Spleen (tissue), 11 donors: ENCODE results near the gene FBXO45. TPM values are rescaled to one million over a fixed set of nuclear protein-coding genes. Genes with fewer than 3 reads are reported as not detected.
"Not testable (repeated sequence)": the region's sequence is repeated elsewhere in the genome, so short reads cannot be mapped to it uniquely, and the experiment has no call there.

Experiments used
- DNase-seq: peaks from one replicate; pipeline ENCODE4 v3.0.0-alpha.2; 2020
- H3K27ac ChIP-seq, 8 donors: fragments of 200-600 bp; sonication (generic) in 7 of 8; 1 replicate in 4 of 8; 2 replicates in 4 of 8; pipeline versions ENCODE4 v1.5.0 to v1.8.0; 2016 to 2021; ENCODE audit warnings: inconsistent platforms in 4 of 8, mild to moderate bottlenecking in 4 of 8, moderate library complexity in 1 of 8
- H3K27me3 ChIP-seq, 7 donors: fragments of 200-600 bp; sonication (generic) in 6 of 7; replicated peaks in 1 of 7; 1 replicate in 4 of 7; 2 replicates in 3 of 7; pipeline versions ENCODE4 v1.5.0 to v1.8.0; 2016 to 2021; ENCODE audit warnings: inconsistent platforms in 3 of 7, mild to moderate bottlenecking in 1 of 7
- H3K36me3 ChIP-seq, 6 donors: fragments of 200-600 bp; sonication (generic) in 5 of 6; 1 replicate in 4 of 6; 2 replicates in 2 of 6; pipeline versions ENCODE4 v1.5.0 to v1.8.0; 2016 to 2021; ENCODE audit warnings: inconsistent platforms in 2 of 6
- H3K4me1 ChIP-seq, 6 donors: fragments of 200-600 bp; sonication (generic) in 5 of 6; 1 replicate in 3 of 6; 2 replicates in 3 of 6; pipeline versions ENCODE4 v1.5.0 to v1.8.0; 2016 to 2021; ENCODE audit warnings: inconsistent platforms in 3 of 6
- H3K4me3 ChIP-seq, 8 donors: fragments of 200-600 bp; sonication (generic) in 7 of 8; 1 replicate in 4 of 8; 2 replicates in 4 of 8; pipeline versions ENCODE4 v1.5.0 to v1.8.0; 2016 to 2021; ENCODE audit warnings: inconsistent platforms in 4 of 8, mild to moderate bottlenecking in 4 of 8, moderate library complexity in 2 of 8
- H3K9me3 ChIP-seq, 8 donors: fragments of 200-600 bp; sonication (generic) in 7 of 8; 1 replicate in 4 of 8; 2 replicates in 4 of 8; pipeline versions ENCODE4 v1.5.0 to v1.8.0; 2016 to 2021; ENCODE audit warnings: inconsistent platforms in 4 of 8
- POLR2A ChIP-seq, 3 donors: fragments of 450-650 bp; IDR thresholded peaks; one replicate each; pipeline ENCODE4 v1.5.1; 2017; ENCODE audit warnings: antibody characterized with exemption in 3 of 3, mild to moderate bottlenecking in 1 of 3
- POLR2AphosphoS5 ChIP-seq, 3 donors: sonication (generic); formaldehyde crosslinking; IDR thresholded peaks; one replicate each; pipeline ENCODE4 v1.5.1; 2017; ENCODE audit warnings: antibody characterized with exemption in 3 of 3
- WGBS, 5 donors: extraction: QIAGEN DNeasy Blood & Tissue Kit in 3 of 5; methylation state at CpG; one replicate each; pipeline versions ENCODE4 v1.1.5 to v1.1.7; 2013 to 2018; 5-methylcytosine and 5-hydroxymethylcytosine counted together
- intact Hi-C: fragments of 100-400 bp; cut with DNase I; formaldehyde crosslinking; loops from one replicate; pipeline ENCODE4 v1.15.0; 2023; ENCODE audit warnings: low total_unique reads
- polyA plus RNA-seq, 3 donors: library from polyadenylated mRNA; stranded (reverse); fragments of 200-250 nt; gene quantifications; one replicate each; pipeline ENCODE4 v1.2.1, GENCODE V29; 2013
- total RNA-seq, 7 donors: library from RNA; depleted of rRNA in 3 of 7; stranded (reverse); fragments of >200 nt in 3 of 7; fragmentation: NEBNext Ultra II Directional in 4 of 7; extraction: Animal tissue kit (Norgen Biotek cat#: 25700) in 4 of 7; gene quantifications; one replicate each; pipeline versions ENCODE4 v1.1.0 to v1.2.1, GENCODE V29; 2016 to 2021
- TF ChIP-seq, protein P1 (sequence below), 11 experiments: fragments of 200-600 bp in 7 of 11; fragments of 450-650 bp in 4 of 11; sonication (generic) in 4 of 11; IDR thresholded peaks in 8 of 11; conservative IDR thresholded peaks in 3 of 11; 1 replicate in 7 of 11; 2 replicates in 4 of 11; pipeline versions ENCODE4 v1.4.0 to v1.8.0; 2016 to 2021; ENCODE audit warnings: antibody characterized with exemption in 11 of 11, inconsistent platforms in 4 of 11, mild to moderate bottlenecking in 1 of 11
- donor health status: healthy with polysubstance abuse.
- donor health status: DM: no; HTN: no; CAD: no; lungs with moderate emphysema.
- donor health status: DM: no; HTN: no; CAD: no.
- donor health status: Bipolar disorder and iron deficiency.
- donor health status: healthy.
- donor health status: DM: no; HTN: no; CAD: no.
- donor health status: DM: yes; HTN: yes; CAD: no.

FBXO45 gene
- total and polyA plus RNA-seq, 10 donors = 2.3 to 11.7 (median 7.5) TPM

DNA sequence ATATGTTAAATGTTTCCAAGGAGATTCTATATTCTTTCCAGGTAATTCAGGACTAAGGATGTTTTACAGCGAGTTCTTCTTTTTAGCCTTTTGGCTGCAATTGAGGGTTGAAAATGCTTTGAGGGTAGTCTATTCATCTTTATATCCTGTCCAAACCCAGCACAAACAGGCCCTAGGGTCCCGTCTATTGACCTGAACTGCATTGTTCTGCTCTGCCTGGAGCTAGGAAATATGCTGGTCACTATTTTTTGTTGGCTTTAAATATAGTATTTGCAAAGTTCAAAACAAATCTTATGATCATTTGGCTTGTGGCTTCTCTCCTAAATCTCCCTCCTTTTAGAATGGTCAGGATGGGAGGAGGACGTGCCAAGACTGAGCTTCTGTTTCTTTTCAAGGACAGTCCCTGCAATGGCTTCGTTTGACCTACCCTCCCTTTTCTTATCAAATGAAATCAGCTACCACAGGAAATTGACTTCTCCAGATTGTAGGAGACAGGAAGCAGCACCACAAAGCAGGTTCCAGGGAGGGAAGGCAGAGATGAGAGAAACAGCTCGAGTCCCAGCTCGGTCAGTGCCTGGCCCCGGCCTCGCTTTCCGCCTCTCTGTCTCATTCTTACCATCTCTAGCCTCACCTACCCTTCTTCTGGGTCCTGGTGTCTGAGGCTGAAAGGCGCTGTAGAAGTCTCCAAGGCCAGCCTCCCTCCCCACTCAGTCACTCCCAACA lies 43.5 kb downstream of the FBXO45 start:
- no peak for DNase-seq
- intact Hi-C loops = no loop called here
- Histone ChIP-seq H3K4me3 (no peak overlapping the region), H3K27me3 (no peaks in the 10 kb centered on the region), H3K27ac (peak overlapping the region; percentile 59 to 85 (median 81)), H3K4me1 (peaks cover 18 to 45% (median 30%) of the 10 kb centered on the region in 6 donors), H3K9me3 (peaks cover 0 to 6% (median 0%) of the 10 kb centered on the region in 8 donors), H3K36me3 (no peaks in the 10 kb centered on the region)
- TF ChIP-seq POLR2A (IDR thresholded peaks at IDR 0.05) = no peak
- TF ChIP-seq POLR2AphosphoS5 (IDR thresholded peaks at IDR 0.05) = peak in 2 of 3 donors; percentile 57 to 66
- 28 to 48% (median 34%) methylated on average over 10 of the region's 10 CpGs for WGBS, 5 donors

DNA sequence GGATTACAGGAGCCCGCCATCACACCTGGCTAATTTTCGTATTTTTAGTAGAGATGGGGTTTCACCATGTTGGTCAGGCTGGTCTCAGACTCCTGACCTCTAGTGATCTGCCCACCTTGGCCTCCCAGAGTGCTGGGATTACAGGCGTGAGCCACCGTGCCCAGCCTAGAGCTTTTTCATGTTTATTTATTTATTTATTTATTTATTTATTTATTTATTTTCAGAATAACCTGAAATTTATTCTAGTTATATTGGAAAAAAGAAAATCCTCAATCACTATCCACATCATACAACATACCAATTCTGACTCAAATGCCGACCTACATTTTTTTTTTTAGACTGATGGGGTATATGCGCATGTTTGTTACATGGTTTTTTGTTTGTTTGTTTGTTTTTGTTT lies 46.8 kb downstream of the FBXO45 start:
- WGBS, 5 donors = 92 to 97% (median 93%) methylated on average over 6 of the region's 6 CpGs
- H3K27me3 ChIP-seq, H3K9me3 ChIP-seq, H3K4me3 ChIP-seq, intact Hi-C loops, DNase-seq, H3K27ac ChIP-seq, H3K36me3 ChIP-seq: not testable (repeated sequence)
- H3K4me1 ChIP-seq = peaks cover 11 to 57% (median 32%) of the 10 kb centered on the region in 6 donors

DNA sequence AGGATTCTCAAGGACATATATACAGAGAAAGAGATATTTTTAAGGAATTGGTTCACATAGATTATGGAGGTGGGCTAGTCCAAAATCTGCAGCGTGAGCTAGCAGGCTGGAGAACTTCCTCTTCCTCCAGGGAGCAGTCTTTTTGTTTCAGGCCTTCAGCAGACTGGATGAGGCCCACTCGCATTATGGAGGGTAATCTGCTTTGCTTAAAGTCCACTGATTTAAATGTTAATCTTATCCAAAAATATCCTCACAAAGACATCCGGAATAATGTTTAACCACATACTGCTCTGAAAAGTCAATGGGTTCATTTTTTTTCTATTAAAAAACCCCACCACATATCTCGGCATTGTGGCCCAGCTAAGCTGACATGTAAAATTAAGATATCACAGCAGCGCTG lies 48.8 kb downstream of the FBXO45 start:
- no peak for DNase-seq
- Histone ChIP-seq H3K4me1 (peaks cover 9 to 57% (median 30%) of the 10 kb centered on the region in 6 donors), H3K9me3 (no peaks in the 10 kb centered on the region), H3K36me3 (no peaks in the 10 kb centered on the region), H3K4me3 (no peak overlapping the region), H3K27ac (peak overlapping the region in 3 of 8 donors; percentile 18 to 41 (median 36)), H3K27me3 (no peaks in the 10 kb centered on the region)
- WGBS, 5 donors = 45 to 65% (median 55%) methylated on average over 5 of the region's 5 CpGs
- TF ChIP-seq POLR2A (IDR thresholded peaks at IDR 0.05) (no peak), POLR2AphosphoS5 (IDR thresholded peaks at IDR 0.05) (no peak)
- TF ChIP-seq, protein P1, sequence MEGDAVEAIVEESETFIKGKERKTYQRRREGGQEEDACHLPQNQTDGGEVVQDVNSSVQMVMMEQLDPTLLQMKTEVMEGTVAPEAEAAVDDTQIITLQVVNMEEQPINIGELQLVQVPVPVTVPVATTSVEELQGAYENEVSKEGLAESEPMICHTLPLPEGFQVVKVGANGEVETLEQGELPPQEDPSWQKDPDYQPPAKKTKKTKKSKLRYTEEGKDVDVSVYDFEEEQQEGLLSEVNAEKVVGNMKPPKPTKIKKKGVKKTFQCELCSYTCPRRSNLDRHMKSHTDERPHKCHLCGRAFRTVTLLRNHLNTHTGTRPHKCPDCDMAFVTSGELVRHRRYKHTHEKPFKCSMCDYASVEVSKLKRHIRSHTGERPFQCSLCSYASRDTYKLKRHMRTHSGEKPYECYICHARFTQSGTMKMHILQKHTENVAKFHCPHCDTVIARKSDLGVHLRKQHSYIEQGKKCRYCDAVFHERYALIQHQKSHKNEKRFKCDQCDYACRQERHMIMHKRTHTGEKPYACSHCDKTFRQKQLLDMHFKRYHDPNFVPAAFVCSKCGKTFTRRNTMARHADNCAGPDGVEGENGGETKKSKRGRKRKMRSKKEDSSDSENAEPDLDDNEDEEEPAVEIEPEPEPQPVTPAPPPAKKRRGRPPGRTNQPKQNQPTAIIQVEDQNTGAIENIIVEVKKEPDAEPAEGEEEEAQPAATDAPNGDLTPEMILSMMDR (IDR thresholded peaks at IDR 0.05 in 8 of 11, conservative IDR thresholded peaks at IDR 0.05 in 3 of 11) = no peak
- intact Hi-C loops = no loop called here

DNA sequence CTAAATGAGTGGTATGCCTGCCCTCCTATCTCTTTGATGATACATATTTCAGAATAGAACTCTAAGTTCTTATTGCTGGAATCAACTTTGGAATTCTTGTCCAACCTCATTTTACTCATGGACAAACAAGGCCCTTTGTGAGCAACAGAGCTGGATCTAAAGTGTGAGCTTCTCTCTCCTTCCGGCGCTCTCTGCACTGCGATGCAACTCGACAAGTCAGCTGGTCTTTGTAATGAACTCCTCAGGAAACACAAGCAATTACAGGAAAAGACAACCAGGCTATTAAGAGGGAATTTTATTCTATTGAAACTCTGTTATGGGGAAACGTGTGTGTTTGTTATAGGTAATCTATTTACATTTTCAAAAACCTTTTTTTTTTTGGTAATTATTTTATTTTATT lies 50.8 kb downstream of the FBXO45 start:
- 27 to 45% (median 33%) methylated on average over 5 of the region's 5 CpGs for WGBS, 5 donors
- TF ChIP-seq, protein P1 (IDR thresholded peaks at IDR 0.05 in 8 of 11, conservative IDR thresholded peaks at IDR 0.05 in 3 of 11) = no peak
- no peak for TF ChIP-seq POLR2AphosphoS5 (IDR thresholded peaks at IDR 0.05)
- no peak for TF ChIP-seq POLR2A (IDR thresholded peaks at IDR 0.05)
- H3K27me3 ChIP-seq = no peaks in the 10 kb centered on the region
- peaks cover 12 to 71% (median 36%) of the 10 kb centered on the region in 6 donors for H3K4me1 ChIP-seq
- H3K36me3 ChIP-seq = no peaks in the 10 kb centered on the region
- H3K4me3 ChIP-seq = no peak overlapping the region
- H3K9me3 ChIP-seq = no peaks in the 10 kb centered on the region
- intact Hi-C loops = no loop called here
- no peak for DNase-seq
- peak overlapping the region; percentile 42 to 82 (median 71) for H3K27ac ChIP-seq

DNA sequence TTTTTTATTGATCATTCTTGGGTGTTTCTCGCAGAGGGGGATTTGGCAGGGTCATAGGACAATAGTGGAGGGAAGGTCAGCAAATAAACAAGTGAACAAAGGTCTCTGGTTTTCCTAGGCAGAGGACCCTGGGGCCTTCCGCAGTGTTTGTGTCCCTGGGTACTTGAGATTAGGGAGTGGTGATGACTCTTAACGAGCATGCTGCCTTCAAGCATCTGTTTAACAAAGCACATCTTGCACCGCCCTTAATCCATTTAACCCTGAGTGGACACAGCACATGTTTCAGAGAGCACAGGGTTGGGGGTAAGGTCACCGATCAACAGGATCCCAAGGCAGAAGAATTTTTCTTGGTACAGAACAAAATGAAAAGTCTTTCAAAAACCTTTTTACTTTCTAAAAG lies 51.2 kb downstream of the FBXO45 start:
- Histone ChIP-seq H3K4me1 (peaks cover 13 to 75% (median 38%) of the 10 kb centered on the region in 6 donors), H3K27ac (peak overlapping the region in 7 of 8 donors; percentile 66 to 82 (median 79))
- H3K27me3 ChIP-seq, intact Hi-C loops, H3K4me3 ChIP-seq, DNase-seq, H3K36me3 ChIP-seq, H3K9me3 ChIP-seq: not testable (repeated sequence)
- 34 to 77% (median 63%) methylated on average over 1 to 4 of the region's 5 CpGs for WGBS, 5 donors
